Thoracic aorta (tissue), 2 donors: Measurements from ENCODE around the gene LIN28B. TPM values are rescaled to one million over a fixed set of nuclear protein-coding genes. Genes with fewer than 3 reads are reported as not detected.

ENCODE experiments used
- ATAC-seq: fragments of 150-250 bp; one replicate; pipeline ENCODE4 v1.8.0; 2017; ENCODE audit warnings: low read depth; ENCODE audit not compliant: insufficient number of reproducible peaks, low FRiP score
- DNase-seq: peaks from one replicate; pipeline ENCODE4 v3.0.0-alpha.2; 2020; ENCODE audit warnings: low spot score
- H3K27ac ChIP-seq, 2 donors: fragments of 200-600 bp; sonication (generic); 1 replicate in 1 of 2; 2 replicates in 1 of 2; pipeline ENCODE4 v1.5.1; 2016; ENCODE audit warnings: mild to moderate bottlenecking in 2 of 2, moderate library complexity in 2 of 2
- H3K27me3 ChIP-seq: fragments of 200-600 bp; sonication (generic); replicated peaks from 2 replicates; pipeline ENCODE4 v1.6.0; 2016; ENCODE audit warnings: mild to moderate bottlenecking; ENCODE audit not compliant: insufficient read depth
- H3K36me3 ChIP-seq: fragments of 200-600 bp; sonication (generic); one replicate; pipeline ENCODE4 v1.5.1; 2016
- H3K4me1 ChIP-seq, 2 donors: fragments of 200-600 bp; sonication (generic); 1 replicate in 1 of 2; 2 replicates in 1 of 2; pipeline versions ENCODE4 v1.5.1 to v1.6.0; 2016; ENCODE audit warnings: low read depth in 2 of 2, mild to moderate bottlenecking in 1 of 2; ENCODE audit not compliant: control insufficient read depth in 1 of 2
- H3K4me3 ChIP-seq: fragments of 200-600 bp; sonication (generic); 2 replicates; pipeline ENCODE4 v1.5.1; 2016; ENCODE audit warnings: mild to moderate bottlenecking
- H3K9me3 ChIP-seq: fragments of 200-600 bp; sonication (generic); 2 replicates; pipeline ENCODE4 v1.5.1; 2016
- CTCF ChIP-seq: fragments of 200-600 bp; sonication (generic); IDR thresholded peaks from one replicate; pipeline ENCODE4 v1.5.1; 2019; ENCODE audit warnings: antibody characterized with exemption
- total RNA-seq, 2 donors: library from RNA; depleted of rRNA; stranded (reverse); fragments of >200 nt; gene quantifications; one replicate each; pipeline versions ENCODE4 v1.1.0 to v1.2.3, GENCODE V29; 2016

The LIN28B gene
- total RNA-seq, 2 donors from 2014 or later: not detected

DNA sequence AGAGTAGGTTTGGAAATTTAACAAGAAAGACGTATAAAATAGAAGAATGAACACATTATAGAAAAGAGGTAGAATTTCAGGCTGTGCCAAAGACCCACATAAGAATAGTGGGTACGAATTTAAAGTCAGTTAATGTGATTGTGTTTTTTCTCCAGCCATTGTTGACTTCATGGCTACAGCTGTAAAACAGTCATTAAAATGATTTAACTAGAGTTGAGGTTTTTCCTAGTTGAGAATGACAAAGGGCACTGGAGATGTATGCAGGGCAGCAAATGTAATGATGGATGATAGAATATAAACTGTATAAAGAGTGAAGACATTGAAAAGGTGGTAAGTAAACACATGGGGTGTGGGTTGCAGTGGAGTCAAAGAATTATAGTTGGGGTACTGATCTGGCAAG is 72.7 kb downstream of the LIN28B start:
- H3K27me3 ChIP-seq: no peaks in the 10 kb centered on the region
- no peak overlapping the region for H3K4me3 ChIP-seq
- H3K27ac ChIP-seq: no peak overlapping the region
- H3K9me3 ChIP-seq: no peaks in the 10 kb centered on the region
- ATAC-seq (no peak), DNase-seq (no peak)
- H3K4me1 ChIP-seq: no peaks in the 10 kb centered on the region
- no peaks in the 10 kb centered on the region for H3K36me3 ChIP-seq
- no peak for TF ChIP-seq CTCF

DNA sequence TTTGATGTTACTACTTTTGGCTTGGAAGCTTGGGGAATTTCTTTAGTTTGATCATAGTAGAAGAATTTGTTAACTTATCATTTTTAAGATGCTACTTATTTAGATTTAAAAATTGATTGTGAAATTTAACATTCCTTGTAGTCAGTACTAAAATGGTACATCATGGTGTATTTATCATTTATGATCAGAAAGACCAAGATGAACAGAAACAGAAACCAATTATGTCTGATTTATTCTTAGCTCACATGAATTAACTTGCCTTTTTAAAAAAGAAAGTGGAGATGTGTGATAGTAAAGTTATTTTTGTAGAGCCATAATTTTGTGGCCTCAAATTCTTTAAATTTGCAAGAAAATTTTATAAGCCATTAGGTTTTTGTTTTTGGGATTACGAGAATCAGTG is 77.6 kb downstream of the LIN28B start:
- no peaks in the 10 kb centered on the region for H3K27me3 ChIP-seq
- H3K27ac ChIP-seq: no peak overlapping the region
- H3K4me1 ChIP-seq: no peaks in the 10 kb centered on the region
- H3K36me3 ChIP-seq: no peaks in the 10 kb centered on the region
- DNase-seq (no peak), ATAC-seq (no peak)
- no peaks in the 10 kb centered on the region for H3K9me3 ChIP-seq
- H3K4me3 ChIP-seq: no peak overlapping the region
- TF ChIP-seq CTCF: no peak

DNA sequence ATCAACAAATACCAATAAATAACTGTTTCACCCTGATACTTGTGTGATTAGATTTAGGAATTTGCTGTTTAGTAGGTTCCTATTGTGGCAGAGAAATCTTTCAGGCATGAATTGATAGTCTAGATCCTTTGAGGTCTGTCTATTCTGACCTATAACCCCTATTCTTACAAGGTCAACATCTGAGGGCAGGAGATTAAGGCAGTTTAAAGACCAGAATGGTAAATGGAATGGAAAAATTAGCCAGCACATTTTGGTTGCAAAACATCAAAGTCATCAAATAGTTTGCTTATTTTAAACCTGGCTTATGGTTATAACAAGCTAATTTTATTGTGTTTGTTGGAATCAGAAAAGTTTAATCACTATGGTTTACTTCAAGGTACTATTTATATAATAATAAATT is 78.4 kb downstream of the LIN28B start:
- no peaks in the 10 kb centered on the region for H3K27me3 ChIP-seq
- no peak overlapping the region for H3K4me3 ChIP-seq
- H3K4me1 ChIP-seq: no peaks in the 10 kb centered on the region
- H3K27ac ChIP-seq: no peak overlapping the region
- DNase-seq (no peak), ATAC-seq (no peak)
- TF ChIP-seq CTCF: no peak
- H3K36me3 ChIP-seq: no peaks in the 10 kb centered on the region
- H3K9me3 ChIP-seq: no peaks in the 10 kb centered on the region

- H3K4me1 ChIP-seq: no peaks in the 10 kb centered on the region
- no peaks in the 10 kb centered on the region for H3K36me3 ChIP-seq
- H3K27ac ChIP-seq: no peak overlapping the region
- H3K27me3 ChIP-seq: no peaks in the 10 kb centered on the region
- no peak for TF ChIP-seq CTCF
- no peak overlapping the region for H3K4me3 ChIP-seq
- DNase-seq (no peak), ATAC-seq (no peak)
- H3K9me3 ChIP-seq: no peaks in the 10 kb centered on the region
Measured at GRCh38 chr6:105036351-105036750, 79.4 kb downstream of the LIN28B start.

DNA sequence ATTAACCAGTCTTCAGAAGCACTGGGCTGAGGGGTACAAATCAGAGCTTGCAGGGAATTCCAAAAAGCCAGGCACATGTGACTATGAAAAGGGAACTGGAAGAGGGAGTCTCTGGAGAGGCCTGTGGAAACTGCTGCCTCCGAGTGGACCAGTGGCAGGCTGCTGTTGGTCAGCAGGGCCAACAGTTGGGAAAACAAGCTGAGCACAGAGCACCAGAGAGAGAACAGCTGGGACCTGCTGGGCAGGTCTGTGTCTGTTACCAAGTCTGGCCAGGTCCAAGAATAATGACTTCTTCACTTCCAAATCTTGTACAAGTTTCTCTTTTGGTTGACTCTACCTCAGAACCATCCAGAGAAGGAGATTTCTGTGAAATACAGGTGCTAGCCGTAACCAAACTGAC is 81.4 kb downstream of the LIN28B start:
- ATAC-seq (no peak), DNase-seq (no peak)
- no peak overlapping the region for H3K4me3 ChIP-seq
- no peaks in the 10 kb centered on the region for H3K27me3 ChIP-seq
- H3K27ac ChIP-seq: no peak overlapping the region
- TF ChIP-seq CTCF: no peak
- no peaks in the 10 kb centered on the region for H3K36me3 ChIP-seq
- no peaks in the 10 kb centered on the region for H3K4me1 ChIP-seq
- H3K9me3 ChIP-seq: no peaks in the 10 kb centered on the region
